C4-2B (cell line): ENCODE data around the gene MYO15A.
"Not testable (repeated sequence)": the region's sequence is repeated elsewhere in the genome, so short reads cannot be mapped to it uniquely, and the experiment has no call there.

ENCODE experiments used
- H3K27ac ChIP-seq: fragments of 450-650 bp; 2 replicates; pipeline ENCODE4 v1.5.1; 2017
- CTCF ChIP-seq: fragments of 450-650 bp; conservative IDR thresholded peaks from 2 replicates; pipeline ENCODE4 v1.5.1; 2017; ENCODE audit warnings: mild to moderate bottlenecking
- ZFX ChIP-seq: fragments of 450-650 bp; IDR thresholded peaks from 2 replicates; pipeline ENCODE4 v1.6.1; 2017

Gene MYO15A

GRCh38 chr17:18203308-18203707, 94.8 kb downstream of the MYO15A start:
- TF ChIP-seq ZFX (no peak), CTCF (no peak)
- H3K27ac ChIP-seq, result no peak overlapping the region

GRCh38 chr17:18205861-18206260, 97.3 kb downstream of the MYO15A start:
- no peak overlapping the region for H3K27ac ChIP-seq
- TF ChIP-seq ZFX (no peak), CTCF (no peak)

- H3K27ac ChIP-seq, result no peak overlapping the region
- TF ChIP-seq ZFX, result no peak
Measured at GRCh38 chr17:18206962-18207361, 98.4 kb downstream of the MYO15A start.

GRCh38 chr17:18208092-18208491, 99.5 kb downstream of the MYO15A start:
- no peak for TF ChIP-seq CTCF
- no peak for TF ChIP-seq ZFX
- no peak overlapping the region for H3K27ac ChIP-seq

GRCh38 chr17:18213666-18214270, 105.2 kb downstream of the MYO15A start:
- H3K27ac ChIP-seq, result no peak overlapping the region
- TF ChIP-seq ZFX (no peak), CTCF (no peak)

GRCh38 chr17:18216906-18217305, 108.3 kb downstream of the MYO15A start:
- not testable (repeated sequence) for H3K27ac ChIP-seq

- no peak overlapping the region for H3K27ac ChIP-seq
Measured at GRCh38 chr17:18217412-18218015, 109.0 kb downstream of the MYO15A start.

More at GRCh38 chr17:18217412-18218015, 109.0 kb downstream of the MYO15A start:
- TF ChIP-seq CTCF (peak; percentile 97), ZFX (no peak)
